Iris pigment epithelial cell (primary cell): ENCODE results near the gene INPP5B.
"Not testable (repeated sequence)": the region's sequence is repeated elsewhere in the genome, so short reads cannot be mapped to it uniquely, and the experiment has no call there.

Experiments used
- DNase-seq: peaks from one replicate; pipeline ENCODE4 v3.0.0-alpha.2; 2011; ENCODE audit warnings: low read depth

Gene INPP5B

DNA sequence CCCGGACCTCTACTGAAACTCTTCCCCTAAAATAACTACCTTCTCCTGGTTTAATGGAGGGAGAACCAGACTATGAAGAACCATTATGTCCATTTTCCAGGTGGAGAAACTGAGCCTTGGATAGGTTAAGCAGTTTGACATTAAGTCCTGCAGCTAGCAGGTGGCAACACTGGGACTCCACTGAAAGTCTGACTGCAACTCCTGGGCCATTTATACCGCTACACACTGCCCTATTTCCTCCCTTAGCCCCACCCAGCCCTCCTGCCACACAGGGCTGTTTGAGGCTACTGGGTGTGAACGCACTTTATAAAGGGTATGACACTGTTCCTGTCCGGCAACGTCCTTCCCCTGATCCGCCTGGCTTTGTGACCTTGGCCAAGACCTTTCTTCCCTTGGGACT lies 511 bp upstream of the INPP5B start:
- DNase-seq = no peak

DNA sequence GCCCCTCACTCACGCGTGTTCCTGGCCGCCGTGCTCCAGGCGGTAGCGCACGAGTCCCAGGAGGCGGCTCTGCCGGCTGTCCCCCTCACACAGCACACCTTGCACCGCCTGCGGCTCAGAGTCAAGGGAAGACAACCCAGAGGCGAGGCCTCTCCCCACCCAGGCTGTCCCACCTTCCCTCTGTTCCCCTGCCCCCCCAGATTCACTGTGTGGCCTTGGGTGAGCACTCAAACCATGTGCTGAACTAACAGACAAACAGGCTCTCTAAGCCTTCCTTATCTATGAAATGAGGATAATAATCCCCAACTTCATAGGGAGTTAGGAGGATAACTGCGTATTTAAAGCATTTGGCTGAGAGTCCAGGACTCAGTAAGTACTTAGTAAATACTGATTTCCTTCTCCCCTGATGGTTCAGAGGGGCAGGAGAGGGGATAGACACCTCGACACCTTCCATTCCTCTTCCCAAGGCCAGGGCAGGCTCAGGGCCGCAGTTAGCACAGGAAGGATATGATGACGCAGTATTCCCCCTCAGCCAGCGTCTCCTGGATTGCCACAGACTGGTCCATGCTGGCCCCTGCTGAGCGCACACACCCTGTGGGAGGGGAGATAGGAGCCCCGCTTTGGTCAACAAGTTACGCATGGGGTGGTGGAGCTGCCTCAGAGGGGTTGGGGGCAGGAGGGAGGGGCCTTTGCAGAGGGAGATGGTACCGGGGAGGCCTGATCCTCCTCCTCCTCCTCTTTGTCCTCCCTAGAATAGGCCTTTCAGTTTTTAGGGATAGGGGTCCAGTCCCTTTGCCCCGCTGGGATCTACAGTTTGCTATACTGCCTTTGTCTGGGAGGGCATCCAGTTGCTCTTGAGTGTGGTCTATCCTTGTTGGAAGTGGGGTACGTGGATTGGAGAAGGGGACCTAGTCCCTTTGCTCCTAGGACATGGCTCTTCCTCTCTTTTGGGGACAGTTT lies 830 bp downstream of the INPP5B start:
- DNase-seq = peak; percentile 96

DNA sequence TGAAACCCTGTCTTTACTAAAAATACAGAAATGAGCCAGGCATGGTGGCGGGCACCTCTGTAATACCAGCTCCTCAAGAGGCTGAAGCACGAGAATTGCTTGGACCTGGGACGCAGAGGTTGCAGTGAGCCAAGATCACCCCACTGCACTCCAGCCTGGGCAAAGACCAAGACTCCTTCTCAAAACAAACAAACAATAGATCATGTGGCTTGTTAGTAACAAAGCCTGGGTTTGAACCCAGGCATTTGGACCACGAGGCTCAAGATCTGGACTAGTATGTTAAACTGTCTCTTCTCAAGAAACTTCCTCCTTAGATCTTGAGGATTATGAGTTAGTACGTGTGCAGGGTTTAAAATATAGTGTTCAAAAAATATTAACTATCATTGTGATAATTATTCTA lies 1.6 kb downstream of the INPP5B start:
- DNase-seq = no peak

DNA sequence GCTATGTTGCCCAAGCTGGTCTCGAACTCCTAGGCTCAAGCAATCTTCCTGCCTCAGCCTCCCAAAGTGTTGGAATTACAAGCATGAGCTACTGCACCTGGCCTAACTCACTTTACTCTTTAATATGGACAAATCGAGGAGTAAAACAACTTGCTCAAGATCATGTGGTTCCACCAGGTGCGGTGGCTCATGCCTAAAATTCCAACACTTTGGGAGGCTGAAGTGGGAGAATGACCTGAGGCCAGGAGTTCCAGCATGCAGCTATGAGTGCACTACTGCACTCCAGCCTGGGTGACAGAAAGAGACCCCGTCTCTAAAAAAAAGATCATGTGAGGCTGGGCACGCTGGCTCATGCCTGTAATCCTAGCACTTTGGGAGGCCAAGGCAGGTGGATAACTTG lies 2.0 kb downstream of the INPP5B start:
- no peak for DNase-seq

DNA sequence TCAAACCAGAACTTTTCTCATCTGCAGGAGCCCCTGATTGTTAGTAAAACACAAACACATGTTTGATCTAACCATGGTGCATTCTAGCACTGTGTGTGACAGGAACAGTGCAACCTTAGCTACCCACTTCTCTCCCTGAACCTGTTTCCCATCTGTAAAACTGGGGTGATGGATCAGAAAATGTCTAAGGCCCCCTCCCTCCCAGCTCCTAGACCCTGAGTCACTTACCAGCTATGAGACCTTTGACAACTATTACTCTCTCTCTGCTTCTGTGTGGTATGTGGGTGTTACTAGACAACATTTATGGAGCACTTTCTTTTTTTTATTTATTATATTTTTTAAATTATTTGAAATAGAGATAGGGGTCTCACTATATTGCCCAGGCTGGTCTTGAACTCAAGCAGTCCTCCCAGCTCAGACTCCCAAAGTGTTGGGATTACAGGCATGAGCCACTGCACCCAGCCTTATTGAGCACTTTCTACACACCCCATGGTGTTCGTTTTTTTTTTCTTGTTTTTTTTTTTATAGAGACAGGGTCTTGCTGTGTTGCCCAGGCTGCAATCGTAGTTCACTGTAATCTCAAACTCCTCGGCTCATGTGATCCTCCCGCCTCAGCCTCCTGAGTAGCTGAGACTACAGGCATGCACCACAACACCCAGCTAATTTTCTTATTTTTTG lies 2.6 kb downstream of the INPP5B start:
- peak; percentile 77 for DNase-seq

DNA sequence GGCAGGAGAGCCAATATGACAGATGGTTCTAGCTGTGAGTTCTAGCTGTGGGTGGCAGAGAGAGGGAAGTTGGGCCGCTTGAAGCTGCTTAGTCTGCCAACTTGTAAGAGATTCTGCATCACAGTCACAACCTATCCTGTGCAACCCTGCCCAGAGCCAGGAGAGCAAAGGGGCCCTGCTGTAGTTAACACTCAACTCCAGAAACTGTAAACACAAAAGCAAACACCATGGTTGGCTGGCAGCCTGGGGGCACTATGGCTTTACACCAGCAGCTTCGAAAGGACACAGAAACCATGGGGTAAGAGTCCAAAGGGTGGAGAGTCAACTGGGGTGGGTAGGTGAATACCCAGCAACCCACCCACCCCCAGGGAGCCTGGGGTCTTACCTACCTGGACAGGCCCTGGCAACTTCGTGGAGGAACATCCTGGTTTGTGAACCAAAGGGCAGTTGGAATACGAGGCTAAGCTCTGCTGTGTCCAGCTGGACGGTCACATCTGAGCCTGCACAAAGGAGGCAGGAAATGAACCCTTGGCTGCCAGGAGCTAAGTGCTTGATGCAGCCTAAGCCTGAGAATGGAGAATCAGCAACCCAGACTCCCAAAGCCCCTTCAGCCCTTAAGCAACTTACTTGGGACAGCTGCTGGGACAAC lies 6.4 kb downstream of the INPP5B start:
- DNase-seq = no peak

DNA sequence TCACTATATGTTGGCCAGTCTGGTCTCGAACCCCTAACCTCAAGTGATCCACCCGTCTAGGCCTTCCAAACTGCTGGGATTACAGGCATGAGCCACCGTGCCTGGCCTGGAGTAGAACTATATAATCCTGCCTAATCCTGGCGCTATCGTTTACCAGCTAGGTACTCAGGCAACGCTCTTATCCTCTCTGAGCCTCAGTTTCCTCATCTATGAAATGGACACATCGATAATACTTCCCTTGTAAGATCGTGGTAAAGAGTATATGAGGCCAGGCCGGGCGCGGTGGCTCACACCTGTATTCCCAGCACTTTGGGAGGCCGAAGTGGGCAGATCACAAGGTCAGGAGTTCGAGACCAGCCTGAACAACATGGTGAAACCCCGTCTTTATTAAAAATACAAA lies 10.1 kb downstream of the INPP5B start:
- DNase-seq = not testable (repeated sequence)

DNA sequence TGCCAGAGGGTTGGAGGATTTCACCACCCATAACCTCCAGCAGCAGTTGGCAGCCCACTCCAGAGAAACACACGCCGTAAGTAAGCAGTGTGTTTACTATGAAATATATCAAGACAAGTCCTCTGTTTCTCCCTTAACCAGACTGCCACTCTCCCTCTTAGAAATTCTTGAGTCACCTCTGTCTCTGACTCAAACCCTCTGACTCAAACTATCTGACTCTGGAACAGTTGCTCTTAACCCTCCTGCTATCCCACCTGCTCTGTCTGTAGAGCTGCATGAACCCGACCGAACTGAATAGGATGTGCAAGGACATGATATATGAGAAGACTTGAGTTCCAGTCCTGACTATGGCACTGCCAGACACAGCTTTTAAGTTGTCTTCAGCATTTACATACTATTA lies 14.1 kb downstream of the INPP5B start:
- DNase-seq = peak; percentile 79

DNA sequence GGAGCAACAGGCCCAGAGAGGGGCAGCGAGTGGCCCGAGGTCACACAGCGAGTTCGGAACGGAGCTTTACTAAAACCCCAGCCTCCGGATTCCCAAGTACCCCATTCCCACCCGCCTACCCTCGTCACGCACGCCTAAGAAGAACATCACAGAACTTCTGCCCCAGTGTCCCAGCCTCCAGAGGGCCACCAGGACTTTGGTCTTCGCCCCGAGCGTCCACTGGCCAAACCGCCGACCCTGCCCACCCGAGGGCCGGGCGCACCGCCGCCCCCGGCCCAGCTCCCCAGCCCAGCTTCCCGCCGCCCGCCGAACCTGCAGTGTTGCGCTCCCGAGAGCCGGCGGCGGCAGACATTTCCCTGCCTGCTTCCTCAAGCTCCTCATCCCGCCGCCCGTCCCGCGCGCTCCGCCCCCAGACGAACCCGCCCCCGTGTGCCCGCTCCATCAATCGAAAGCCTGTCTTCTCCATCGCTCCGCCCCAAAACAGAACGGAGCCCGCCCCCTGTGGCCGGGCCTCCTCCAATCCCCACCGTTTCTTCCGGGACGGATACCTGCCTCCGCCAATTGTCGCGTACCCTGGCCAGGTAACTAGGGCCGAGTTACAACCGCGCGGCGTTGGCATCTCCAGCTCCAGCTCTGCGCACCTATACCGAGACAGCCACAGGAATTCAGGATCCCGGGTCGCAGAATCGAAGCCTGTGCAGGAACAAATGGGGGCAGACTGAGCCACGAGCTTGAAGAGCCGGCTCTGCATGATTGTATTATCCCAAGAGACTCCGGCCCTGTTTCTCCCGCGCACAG lies 15.3 kb downstream of the INPP5B start:
- DNase-seq = peak; percentile 97

DNA sequence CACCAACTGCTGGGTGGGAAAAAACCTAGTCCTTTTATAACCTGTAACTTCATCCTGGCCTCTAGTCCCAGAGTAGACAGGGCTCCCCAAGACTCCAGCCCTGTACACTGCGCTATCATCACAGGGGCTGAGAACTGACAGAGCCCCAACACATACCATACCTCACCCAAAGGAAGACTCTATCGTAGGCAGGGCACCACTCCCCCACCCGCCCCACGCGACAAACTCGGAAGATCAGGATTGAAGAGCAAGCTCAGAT lies 15.8 kb downstream of the INPP5B start:
- no peak for DNase-seq

DNA sequence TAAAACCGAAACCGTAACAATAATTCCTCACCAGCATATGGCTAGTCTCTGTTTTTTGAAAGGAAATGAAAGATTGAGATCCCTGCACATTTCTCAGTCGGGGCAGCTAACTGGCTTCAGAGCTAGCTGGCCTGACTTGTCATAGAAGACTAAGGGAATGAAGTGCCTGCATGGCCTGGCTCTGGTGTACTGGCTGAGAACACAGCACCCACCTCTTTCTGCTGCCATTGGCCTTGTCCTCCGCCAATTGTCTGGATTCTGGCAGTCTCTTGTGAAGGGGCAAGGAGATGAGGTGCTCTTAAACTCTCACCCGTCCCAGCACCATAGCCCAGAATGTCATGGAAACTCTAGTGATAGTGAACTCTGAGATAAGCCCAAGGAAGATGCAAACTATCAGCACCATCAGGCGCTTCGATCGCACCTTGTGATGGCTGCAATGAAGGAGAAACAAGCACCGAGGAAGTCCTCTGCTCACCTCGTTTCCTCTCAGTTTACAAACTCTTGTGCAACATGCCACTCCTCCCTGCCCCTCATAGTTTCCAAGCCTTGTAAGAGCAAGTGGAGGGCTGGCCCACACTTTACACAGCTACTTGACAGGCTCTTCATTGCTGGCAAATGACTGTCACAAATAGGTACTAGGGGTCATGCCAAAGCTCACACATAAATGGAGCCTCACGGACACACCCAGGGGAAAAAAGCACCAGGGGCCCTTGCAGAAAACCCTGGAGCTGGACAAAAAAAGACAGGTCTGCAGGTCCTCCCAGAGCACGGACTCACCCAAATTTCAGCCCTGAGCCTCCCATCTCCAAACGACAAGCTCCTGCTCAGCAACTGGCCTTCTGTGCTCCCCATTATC lies 16.4 kb downstream of the INPP5B start:
- peak; percentile 87 for DNase-seq

DNA sequence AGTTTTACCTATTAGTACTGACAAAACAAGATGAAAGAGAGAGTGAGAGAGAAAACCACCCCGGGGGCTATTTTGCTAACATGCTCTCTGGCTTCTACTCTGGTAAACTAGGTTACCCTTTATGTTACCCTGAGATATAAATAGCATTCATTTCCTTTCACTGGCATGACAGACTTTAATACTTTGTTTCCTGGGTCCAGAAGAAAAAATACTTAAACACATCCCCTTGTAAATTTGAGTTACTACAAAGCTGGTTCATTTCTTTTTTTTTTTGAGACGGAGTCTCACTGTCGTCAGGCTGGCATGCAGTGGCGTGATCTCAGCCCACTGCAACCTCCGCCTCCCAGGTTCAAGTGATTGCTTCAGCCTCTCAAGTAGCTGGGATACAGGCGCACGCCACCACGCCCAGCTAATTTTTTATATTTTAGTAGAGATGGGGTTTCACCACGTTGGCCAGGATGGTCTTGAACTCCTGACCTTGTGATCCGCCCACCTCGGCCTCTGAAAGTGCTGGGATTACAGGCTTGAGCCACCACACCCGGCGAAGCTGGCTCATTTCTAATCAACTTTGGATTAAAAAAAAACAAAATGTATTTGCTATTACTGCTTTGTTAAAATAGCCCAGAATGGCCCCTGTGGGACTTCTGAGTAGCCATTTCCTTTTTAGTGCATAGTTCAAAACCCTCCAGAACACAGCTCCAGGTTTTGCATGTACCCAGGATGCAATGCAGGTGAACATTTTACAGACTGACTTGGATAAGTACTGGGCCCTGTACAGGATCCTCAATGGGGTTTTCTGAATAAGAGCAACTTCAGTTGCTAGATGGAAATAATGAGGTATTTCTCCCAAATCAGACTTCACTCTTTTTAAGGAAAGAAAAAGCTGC lies 20.6 kb downstream of the INPP5B start:
- peak; percentile 12 for DNase-seq

DNA sequence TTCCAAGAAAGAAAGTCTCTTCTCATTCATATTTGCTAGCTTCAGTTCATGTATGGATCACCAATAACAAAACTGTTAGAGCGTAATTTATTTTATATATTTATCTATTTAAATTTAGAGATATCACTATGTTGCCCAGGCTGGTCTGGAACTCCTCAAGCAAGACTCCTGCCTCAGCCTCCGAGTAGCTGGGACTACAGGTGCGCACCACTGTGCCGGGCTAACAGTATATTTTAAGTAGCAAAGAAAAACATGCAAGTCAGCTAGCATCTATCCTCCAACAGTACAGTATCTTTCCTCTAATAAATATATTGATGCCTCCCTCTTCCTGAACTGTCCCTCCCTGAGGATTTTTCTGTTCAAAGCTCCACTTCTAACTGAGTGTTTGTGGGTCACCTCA lies 21.5 kb downstream of the INPP5B start:
- DNase-seq = no peak

DNA sequence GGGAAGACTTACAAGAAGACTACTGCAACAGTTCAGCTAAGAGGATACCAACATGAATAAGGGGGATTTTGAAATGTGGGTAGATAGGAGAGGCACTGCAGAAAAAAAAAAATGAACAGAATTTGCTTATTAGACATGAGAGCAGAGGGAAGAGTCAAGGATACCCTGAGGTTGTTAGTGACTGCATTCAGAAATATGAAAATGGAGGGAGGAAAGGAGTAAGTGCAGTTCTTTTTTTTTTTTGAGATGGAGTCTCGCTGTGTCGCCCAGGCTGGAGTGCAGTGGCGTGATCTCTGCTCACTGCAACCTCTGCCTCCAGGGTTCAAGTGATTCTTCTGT lies 23.3 kb downstream of the INPP5B start:
- DNase-seq = no peak

DNA sequence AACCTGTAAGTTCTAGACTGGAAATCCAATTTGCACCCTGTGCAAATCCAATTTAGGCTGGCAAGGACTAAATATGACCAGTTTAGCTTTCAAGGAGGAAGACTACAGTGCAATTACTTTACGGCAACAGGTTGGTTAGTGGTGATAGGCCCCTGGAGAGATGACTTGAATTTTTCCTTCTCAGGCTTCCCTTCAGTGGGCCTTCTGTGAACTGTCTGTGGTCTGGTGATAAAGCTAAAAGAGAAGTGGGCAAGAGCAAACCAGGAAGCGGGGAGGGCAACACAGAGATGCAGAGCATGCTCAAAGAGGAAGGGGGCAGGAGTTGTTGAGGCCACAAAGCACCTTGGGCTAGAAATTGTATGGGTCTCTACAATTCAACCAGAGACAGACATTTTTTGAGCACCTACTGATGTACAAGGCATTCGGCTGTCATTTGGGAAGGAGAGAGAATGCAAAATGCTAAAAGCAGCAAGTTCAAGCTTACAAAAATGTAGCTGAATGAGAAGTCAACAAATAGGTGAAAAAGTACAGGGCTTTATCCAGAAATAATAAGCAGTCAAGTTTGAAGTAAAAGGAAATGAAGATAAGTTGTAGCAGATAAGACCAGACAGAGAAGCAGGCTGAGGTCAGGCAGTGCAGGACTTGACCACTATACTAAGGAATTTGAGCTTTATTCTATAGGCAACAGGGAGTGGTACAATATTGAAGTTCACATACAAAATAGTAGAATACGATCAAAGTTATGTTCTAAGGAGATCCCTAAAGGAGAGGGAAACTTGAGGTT lies 23.9 kb downstream of the INPP5B start:
- DNase-seq = no peak

DNA sequence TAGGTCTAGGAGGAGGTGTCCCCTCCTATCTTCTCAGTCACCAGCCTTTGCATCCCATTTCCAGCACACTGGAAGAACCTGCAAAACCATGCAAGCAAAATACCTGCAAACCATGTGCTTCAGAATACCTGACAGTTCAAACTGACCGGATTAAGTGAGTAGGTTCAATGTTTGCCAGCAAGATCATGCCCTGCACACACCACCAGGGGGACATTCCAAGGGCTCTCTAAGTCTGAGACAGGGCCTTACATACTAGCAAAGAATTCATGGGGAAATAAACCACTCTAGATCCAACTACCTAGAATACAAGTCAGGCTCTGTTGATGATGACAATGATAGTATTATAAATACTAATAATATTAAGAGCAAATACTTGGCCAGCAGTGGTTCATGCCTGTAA lies 27.6 kb downstream of the INPP5B start:
- peak; percentile 53 for DNase-seq

DNA sequence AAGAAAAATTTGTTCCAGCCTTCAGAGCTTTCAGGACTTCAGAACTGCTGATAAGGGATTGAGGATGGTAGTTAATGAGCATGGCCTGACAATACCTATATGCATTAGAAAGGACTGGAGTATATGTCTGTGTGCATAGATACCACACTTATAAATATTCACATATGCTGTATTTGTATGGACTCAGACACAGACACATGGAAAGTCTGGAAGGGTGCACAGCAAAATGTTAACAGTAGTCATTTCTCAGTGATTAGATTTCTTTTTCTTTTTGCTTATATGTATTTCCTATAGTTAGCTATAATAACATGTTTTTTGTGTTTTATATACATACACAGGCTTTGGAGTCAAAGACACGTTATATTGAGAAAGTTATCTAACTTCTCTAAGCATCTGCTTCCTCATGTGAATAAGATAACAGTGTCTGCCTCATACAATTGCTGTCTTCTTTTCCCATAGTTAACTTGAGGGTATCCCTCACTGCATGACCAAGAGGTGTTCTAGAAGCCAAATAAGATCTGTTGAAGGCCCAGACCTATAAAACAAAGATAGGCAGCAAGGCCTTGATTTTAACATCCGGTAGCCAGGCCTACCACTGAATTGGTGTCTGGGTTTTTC lies 31.3 kb downstream of the INPP5B start:
- DNase-seq = no peak

DNA sequence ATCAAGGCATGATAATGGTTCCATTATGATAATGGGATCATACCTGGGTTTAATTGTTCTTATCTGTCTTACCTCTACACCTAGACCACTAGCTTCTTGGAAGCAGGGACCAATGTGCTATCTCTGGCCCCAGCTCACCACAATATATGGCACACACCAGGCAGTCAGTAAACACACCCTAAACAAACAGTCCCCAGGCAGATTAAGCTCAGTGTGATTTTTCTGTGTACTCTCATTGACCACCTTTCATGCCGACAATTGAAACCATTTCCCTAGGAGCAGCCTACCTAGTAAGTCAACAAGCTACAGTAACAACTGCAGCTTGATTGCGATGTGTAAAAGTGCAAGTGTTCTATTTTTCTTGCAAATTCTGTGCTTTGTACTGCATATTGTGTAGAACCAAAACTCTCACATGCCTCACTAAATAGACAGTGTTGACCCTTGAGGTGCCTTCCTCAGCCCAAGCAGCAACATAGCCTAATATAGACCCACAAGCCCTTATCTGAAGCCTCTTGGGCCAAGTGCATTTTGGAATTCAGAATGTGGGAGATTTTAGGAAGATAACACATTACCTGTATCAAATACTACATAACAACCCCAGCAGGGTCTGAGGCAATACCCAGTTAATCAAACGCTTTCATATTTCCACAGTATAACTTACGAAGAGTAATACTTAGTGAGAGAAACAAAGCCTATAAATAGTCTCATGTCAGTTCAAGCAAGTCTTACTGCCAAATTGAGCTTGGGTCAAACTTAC lies 32.0 kb downstream of the INPP5B start:
- no peak for DNase-seq
